Neural progenitor cell (in vitro differentiated cells): ENCODE data around the gene DNMT3B. TPM values are rescaled to one million over a fixed set of nuclear protein-coding genes. Genes with fewer than 3 reads are reported as not detected.
A peak's percentile ranks its signal among the peaks of the same experiment; 100 is the strongest.

ENCODE experiments used
- DNase-seq: peaks from one replicate; pipeline ENCODE4 v3.0.0-alpha.2; 2016; ENCODE audit warnings: low spot score
- H2AFZ ChIP-seq: fragments of 200-600 bp; sonication (generic); replicated peaks from 2 replicates; pipeline ENCODE4 v1.6.1; 2016; ENCODE audit warnings: antibody characterized with exemption
- H3F3A ChIP-seq: fragments of 200-600 bp; sonication (generic); 2 replicates; pipeline ENCODE4 v1.6.1; 2016; ENCODE audit warnings: antibody characterized with exemption, low read depth
- H3K27ac ChIP-seq: fragments of 200-600 bp; sonication (generic); 2 replicates; pipeline ENCODE4 v1.5.1; 2016; ENCODE audit warnings: mild to moderate bottlenecking
- H3K27me3 ChIP-seq: fragments of 200-600 bp; sonication (generic); 2 replicates; pipeline ENCODE4 v1.6.1; 2016; ENCODE audit warnings: mild to moderate bottlenecking, moderate library complexity
- H3K36me3 ChIP-seq: fragments of 200-600 bp; sonication (generic); 2 replicates; pipeline ENCODE4 v1.5.1; 2016
- H3K4me1 ChIP-seq: fragments of 200-600 bp; sonication (generic); 2 replicates; pipeline ENCODE4 v1.6.1; 2016; ENCODE audit warnings: mixed run types
- H3K4me2 ChIP-seq: fragments of 200-600 bp; sonication (generic); 2 replicates; pipeline ENCODE4 v1.6.1; 2016
- H3K4me3 ChIP-seq: fragments of 200-600 bp; sonication (generic); 2 replicates; pipeline ENCODE4 v1.5.1; 2016
- H3K79me2 ChIP-seq: fragments of 200-600 bp; sonication (generic); 2 replicates; pipeline ENCODE4 v1.6.1; 2016; ENCODE audit warnings: low read depth
- H3K9ac ChIP-seq: fragments of 200-600 bp; sonication (generic); 2 replicates; pipeline ENCODE4 v1.6.1; 2016
- H3K9me3 ChIP-seq: fragments of 200-600 bp; sonication (generic); 2 replicates; pipeline ENCODE4 v1.5.1; 2016; ENCODE audit warnings: low read depth
- H4K20me1 ChIP-seq: fragments of 200-600 bp; sonication (generic); 2 replicates; pipeline ENCODE4 v1.6.1; 2016; ENCODE audit warnings: low read depth
- H3K27ac Mint-ChIP-seq: 3 replicates; pipeline ENCODE4 v1.8.0; 2021; ENCODE audit warnings: mixed read lengths
- H3K27me3 Mint-ChIP-seq: 2 replicates; pipeline ENCODE4 v1.8.0; 2022; ENCODE audit warnings: low read depth, mild to moderate bottlenecking, inconsistent platforms, moderate library complexity, mixed read lengths; ENCODE audit not compliant: insufficient read depth
- H3K36me3 Mint-ChIP-seq: 3 replicates; pipeline ENCODE4 v1.8.0; 2021; ENCODE audit warnings: mixed read lengths
- H3K4me1 Mint-ChIP-seq: 3 replicates; pipeline ENCODE4 v1.8.0; 2021; ENCODE audit warnings: mixed read lengths
- H3K4me3 Mint-ChIP-seq: 3 replicates; pipeline ENCODE4 v1.8.0; 2021; ENCODE audit warnings: mild to moderate bottlenecking, moderate library complexity, mixed read lengths
- H3K9me3 Mint-ChIP-seq: 3 replicates; pipeline ENCODE4 v1.8.0; 2020; ENCODE audit warnings: mixed read lengths
- EZH2 ChIP-seq: fragments of 200-600 bp; sonication (generic); IDR thresholded peaks from 2 replicates; pipeline ENCODE4 v1.6.1; 2017; ENCODE audit warnings: antibody characterized with exemption, mild to moderate bottlenecking, moderate library complexity
- EZH2phosphoT487 ChIP-seq: fragments of 200-600 bp; sonication (generic); IDR thresholded peaks from 2 replicates; pipeline ENCODE4 v1.6.1; 2017; ENCODE audit warnings: antibody characterized with exemption
- total RNA-seq: library from RNA; depleted of rRNA; stranded (reverse); fragments of >200 nt; gene quantifications from 2 replicates; pipeline ENCODE4 v1.2.3, GENCODE V29; 2015; ENCODE audit warnings: low replicate concordance
- TF ChIP-seq, protein P1 (sequence below): fragments of 200-600 bp; sonication (generic); IDR thresholded peaks from 2 replicates; pipeline ENCODE4 v1.5.1; 2017; ENCODE audit warnings: antibody characterized with exemption, mild to moderate bottlenecking

Gene DNMT3B
- total RNA-seq, 1 donor from 2014 or later = 114 TPM

DNA sequence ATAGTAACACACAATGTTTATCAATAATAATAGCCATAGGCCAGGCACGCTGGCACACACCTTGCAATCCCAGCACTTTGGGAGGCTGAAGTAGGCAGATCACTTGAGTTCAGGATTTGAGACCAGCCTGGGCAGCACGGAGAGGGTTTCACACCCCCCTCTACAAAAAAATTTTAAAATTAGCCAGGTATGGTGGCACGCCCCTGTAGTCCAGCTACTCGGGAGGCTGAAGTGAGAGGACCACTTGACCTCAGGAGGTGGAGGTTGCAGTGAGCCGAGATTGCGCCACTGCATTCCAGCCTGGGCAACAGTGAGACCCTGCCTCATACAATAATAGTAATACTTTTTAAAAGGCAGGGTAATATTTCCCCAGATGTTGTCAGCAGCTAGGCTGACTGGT is 49.7 kb downstream of the DNMT3B start:
- TF ChIP-seq EZH2phosphoT487 = no peak
- H3K4me1 Mint-ChIP-seq = peaks cover 22% of the 10 kb centered on the region
- Histone ChIP-seq H3K9me3 (no peaks in the 10 kb centered on the region), H3K27ac (no peak overlapping the region), H3K79me2 (no peaks in the 10 kb centered on the region), H3K4me3 (no peak overlapping the region), H3K27me3 (no peaks in the 10 kb centered on the region), H3F3A (peaks cover 37% of the 10 kb centered on the region), H4K20me1 (peaks cover 14% of the 10 kb centered on the region), H3K4me1 (peaks cover 14% of the 10 kb centered on the region), H2AFZ (no peak overlapping the region), H3K4me2 (no peak overlapping the region), H3K36me3 (peaks cover 4% of the 10 kb centered on the region), H3K9ac (no peak overlapping the region)
- H3K9me3 Mint-ChIP-seq = no peaks in the 10 kb centered on the region
- H3K36me3 Mint-ChIP-seq = peaks cover 7% of the 10 kb centered on the region
- H3K27me3 Mint-ChIP-seq = peaks cover 2% of the 10 kb centered on the region
- no peak for DNase-seq
- no peak overlapping the region for H3K27ac Mint-ChIP-seq
- H3K4me3 Mint-ChIP-seq = no peak overlapping the region

DNA sequence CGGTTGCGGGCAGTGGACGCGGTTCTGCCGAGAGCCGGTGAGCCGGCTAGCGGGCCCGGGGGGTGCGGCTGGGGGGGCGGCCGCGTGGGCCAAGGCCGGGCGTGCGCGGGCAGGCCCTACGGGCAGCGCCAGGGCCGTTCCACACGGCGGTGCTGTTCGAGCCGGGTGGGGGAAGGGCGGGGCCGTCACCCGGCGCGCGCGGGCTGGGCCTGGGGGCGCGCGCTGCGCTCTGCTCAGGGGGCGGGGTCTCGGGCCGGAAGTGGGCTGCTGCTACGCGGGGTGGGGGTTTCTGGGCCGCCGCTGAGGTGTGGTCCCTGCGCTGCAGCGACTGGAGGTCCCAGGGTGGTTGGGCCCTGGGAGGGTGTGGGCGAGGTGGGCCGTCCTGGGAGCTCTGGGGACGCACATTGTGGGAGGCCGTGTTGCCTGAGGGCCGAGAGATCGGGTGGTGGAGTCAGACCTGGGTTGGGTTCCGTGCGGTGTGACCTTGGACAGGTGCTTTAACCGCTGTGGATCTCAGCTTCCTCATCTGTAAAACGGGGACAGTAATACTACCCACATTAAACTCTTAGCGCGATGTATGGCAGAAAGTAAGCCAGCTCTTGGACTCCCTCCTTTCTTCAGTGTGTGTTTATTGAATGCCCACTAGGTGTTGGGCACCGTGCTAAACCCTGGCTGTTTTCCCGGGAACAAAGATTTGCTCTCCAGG is 58.0 kb downstream of the DNMT3B start:
- H3K36me3 Mint-ChIP-seq = no peaks in the 10 kb centered on the region
- H3K27ac Mint-ChIP-seq = peak overlapping the region; percentile 69
- H3K36me3 ChIP-seq = no peaks in the 10 kb centered on the region
- peak; percentile 95 for DNase-seq
- H2AFZ ChIP-seq = no peak overlapping the region
- H3K27ac ChIP-seq = peak overlapping the region; percentile 97
- H3K4me1 ChIP-seq = peaks cover 10% of the 10 kb centered on the region
- H3K9me3 Mint-ChIP-seq = no peaks in the 10 kb centered on the region
- H3K4me3 Mint-ChIP-seq = peak overlapping the region; percentile 94
- H3K79me2 ChIP-seq = peaks cover 52% of the 10 kb centered on the region
- peaks cover 4% of the 10 kb centered on the region for H3K27me3 Mint-ChIP-seq
- H3F3A ChIP-seq = peaks cover 30% of the 10 kb centered on the region
- peak overlapping the region; percentile 68 for H3K4me3 ChIP-seq
- H3K4me2 ChIP-seq = peak overlapping the region; percentile 86
- H3K9ac ChIP-seq = peak overlapping the region; percentile 72
- H4K20me1 ChIP-seq = peaks cover 50% of the 10 kb centered on the region
- no peaks in the 10 kb centered on the region for H3K9me3 ChIP-seq
- peaks cover 31% of the 10 kb centered on the region for H3K4me1 Mint-ChIP-seq
- no peaks in the 10 kb centered on the region for H3K27me3 ChIP-seq
- TF ChIP-seq, protein P1, sequence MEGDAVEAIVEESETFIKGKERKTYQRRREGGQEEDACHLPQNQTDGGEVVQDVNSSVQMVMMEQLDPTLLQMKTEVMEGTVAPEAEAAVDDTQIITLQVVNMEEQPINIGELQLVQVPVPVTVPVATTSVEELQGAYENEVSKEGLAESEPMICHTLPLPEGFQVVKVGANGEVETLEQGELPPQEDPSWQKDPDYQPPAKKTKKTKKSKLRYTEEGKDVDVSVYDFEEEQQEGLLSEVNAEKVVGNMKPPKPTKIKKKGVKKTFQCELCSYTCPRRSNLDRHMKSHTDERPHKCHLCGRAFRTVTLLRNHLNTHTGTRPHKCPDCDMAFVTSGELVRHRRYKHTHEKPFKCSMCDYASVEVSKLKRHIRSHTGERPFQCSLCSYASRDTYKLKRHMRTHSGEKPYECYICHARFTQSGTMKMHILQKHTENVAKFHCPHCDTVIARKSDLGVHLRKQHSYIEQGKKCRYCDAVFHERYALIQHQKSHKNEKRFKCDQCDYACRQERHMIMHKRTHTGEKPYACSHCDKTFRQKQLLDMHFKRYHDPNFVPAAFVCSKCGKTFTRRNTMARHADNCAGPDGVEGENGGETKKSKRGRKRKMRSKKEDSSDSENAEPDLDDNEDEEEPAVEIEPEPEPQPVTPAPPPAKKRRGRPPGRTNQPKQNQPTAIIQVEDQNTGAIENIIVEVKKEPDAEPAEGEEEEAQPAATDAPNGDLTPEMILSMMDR = peak; percentile 18
- no peak for TF ChIP-seq EZH2phosphoT487
- TF ChIP-seq EZH2 = no peak

DNA sequence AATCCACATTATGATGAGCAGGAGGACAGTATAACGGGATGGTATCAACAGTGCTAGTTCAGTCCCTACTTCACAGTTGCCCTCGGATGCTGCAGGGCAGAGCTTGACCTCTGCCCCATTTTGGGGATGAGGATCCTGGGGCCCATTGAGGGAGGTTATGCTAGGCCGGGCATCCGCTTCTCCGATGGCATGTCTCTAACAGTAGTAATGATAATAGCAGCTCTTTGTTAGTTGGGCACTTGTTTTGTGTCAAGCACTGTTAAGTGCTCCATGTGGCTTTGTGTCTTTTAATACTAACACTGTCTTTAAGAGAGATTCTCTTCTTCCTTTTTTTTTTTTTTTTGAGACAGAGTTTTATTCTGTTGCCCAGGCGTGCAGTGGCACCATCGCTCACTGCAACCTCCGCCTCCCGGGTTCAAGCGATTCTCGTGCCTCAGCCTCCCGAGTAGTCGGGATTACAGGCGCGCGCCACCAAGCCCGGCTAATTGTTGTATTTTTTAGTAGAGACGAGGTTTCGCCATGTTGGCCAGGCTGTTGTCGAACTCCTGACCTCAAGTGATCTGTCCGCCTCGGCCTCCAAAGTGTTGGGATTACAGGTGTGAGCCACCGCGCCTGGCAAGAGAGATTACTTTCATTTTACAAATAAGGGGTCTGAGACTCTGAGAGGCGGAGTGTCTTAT is 58.7 kb downstream of the DNMT3B start:
- H3K27ac Mint-ChIP-seq = peak overlapping the region; percentile 69
- Histone ChIP-seq H3K4me1 (peaks cover 10% of the 10 kb centered on the region), H3K9ac (peak overlapping the region; percentile 72), H3K27me3 (no peaks in the 10 kb centered on the region), H4K20me1 (peaks cover 57% of the 10 kb centered on the region), H3F3A (peaks cover 30% of the 10 kb centered on the region), H3K36me3 (no peaks in the 10 kb centered on the region), H3K4me3 (peak overlapping the region; percentile 68), H2AFZ (no peak overlapping the region), H3K9me3 (no peaks in the 10 kb centered on the region), H3K79me2 (peaks cover 59% of the 10 kb centered on the region), H3K4me2 (peak overlapping the region; percentile 86), H3K27ac (no peak overlapping the region)
- TF ChIP-seq, protein P1 = no peak
- TF ChIP-seq EZH2 = no peak
- no peak for TF ChIP-seq EZH2phosphoT487
- peak; percentile 34 for DNase-seq
- no peaks in the 10 kb centered on the region for H3K9me3 Mint-ChIP-seq
- no peaks in the 10 kb centered on the region for H3K36me3 Mint-ChIP-seq
- peak overlapping the region; percentile 94 for H3K4me3 Mint-ChIP-seq
- H3K4me1 Mint-ChIP-seq = peaks cover 31% of the 10 kb centered on the region
- peaks cover 4% of the 10 kb centered on the region for H3K27me3 Mint-ChIP-seq

DNA sequence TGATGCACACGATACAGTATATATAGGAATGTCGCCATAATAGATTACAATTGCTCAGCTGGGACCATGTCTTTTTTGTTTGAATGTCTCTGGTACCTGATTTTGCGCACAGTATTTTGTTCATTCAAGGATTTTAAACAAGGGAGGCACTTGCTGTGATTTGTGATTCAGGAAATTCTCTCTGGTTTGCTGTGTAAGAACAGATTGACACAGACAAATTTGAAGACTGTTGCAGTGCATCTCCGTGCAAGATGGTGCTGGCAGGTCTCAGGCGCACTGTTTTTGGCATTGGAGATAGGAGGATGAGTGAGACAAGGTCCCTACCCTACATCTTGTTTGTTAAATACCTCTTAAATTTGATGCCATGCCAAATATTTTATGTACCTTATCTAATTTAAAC is 60.0 kb downstream of the DNMT3B start:
- no peak for TF ChIP-seq EZH2phosphoT487
- H3K9ac ChIP-seq = no peak overlapping the region
- DNase-seq = no peak
- H3K9me3 Mint-ChIP-seq = no peaks in the 10 kb centered on the region
- H3K79me2 ChIP-seq = peaks cover 72% of the 10 kb centered on the region
- H3K36me3 Mint-ChIP-seq = peaks cover 3% of the 10 kb centered on the region
- peaks cover 10% of the 10 kb centered on the region for H3K4me1 ChIP-seq
- no peak overlapping the region for H3K27ac Mint-ChIP-seq
- peaks cover 30% of the 10 kb centered on the region for H3F3A ChIP-seq
- no peak overlapping the region for H3K4me3 ChIP-seq
- peaks cover 4% of the 10 kb centered on the region for H3K27me3 Mint-ChIP-seq
- peaks cover 31% of the 10 kb centered on the region for H3K4me1 Mint-ChIP-seq
- no peak overlapping the region for H2AFZ ChIP-seq
- peaks cover 58% of the 10 kb centered on the region for H4K20me1 ChIP-seq
- H3K4me3 Mint-ChIP-seq = peak overlapping the region; percentile 94
- no peak overlapping the region for H3K27ac ChIP-seq
- H3K27me3 ChIP-seq = no peaks in the 10 kb centered on the region
- no peaks in the 10 kb centered on the region for H3K9me3 ChIP-seq
- H3K4me2 ChIP-seq = peak overlapping the region; percentile 86
- H3K36me3 ChIP-seq = no peaks in the 10 kb centered on the region
